HG03571 (cell line): Measurements from ENCODE around the gene TLN1.

Experiments
- ATAC-seq: cut with Tn5 transposase; IDR thresholded peaks from one replicate; pipeline ENCODE4 v1.9.1; 2021; ENCODE audit not compliant: unreplicated experiment

TLN1 gene

DNA sequence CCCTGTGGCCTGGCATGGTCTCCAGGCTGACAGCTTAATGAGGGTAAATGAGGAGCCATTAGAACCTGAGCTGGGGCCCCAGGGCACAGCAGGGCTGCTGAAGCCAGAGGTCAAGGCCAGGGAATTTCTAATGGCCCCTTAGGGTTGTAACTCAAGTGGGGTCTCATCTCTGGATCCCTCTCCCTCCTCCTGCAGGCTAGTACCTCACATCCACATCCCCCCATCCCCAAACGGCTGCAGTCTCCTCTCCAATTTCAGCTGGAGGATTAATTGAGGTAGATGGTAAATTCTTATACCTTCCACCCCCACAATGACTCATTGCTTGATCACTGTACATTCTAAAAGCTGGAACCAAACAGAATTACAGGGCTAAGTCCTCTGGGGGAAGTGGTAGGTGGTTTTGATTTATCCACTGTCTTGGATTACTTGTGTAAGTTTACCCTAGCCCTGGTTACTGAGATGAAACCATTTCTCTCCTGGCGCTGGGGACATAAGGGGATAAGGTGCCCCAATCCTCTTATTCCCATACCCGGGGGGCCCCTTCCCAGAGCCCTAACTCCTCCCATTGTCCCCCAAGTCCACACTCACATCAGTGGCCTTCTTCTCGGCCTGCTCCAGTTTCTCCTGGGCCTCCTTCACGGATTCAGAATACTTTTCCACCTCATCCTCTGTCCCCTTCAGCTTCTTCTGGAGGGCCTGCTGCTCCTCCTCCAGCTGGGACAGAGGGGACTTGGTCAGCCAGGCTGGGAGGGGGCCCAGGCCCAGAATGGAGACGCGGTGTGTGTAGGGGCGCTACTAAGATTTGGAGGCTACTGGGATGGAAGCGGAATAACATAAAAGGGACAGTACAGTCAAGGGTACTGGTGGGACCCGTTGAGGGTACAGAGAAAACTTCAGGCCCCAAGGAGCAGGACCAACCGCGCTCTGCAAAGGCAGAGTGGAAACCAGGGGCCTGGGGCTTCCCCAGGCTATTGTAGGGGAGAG is 43.1 kb downstream of the TLN1 start:
- no peak for ATAC-seq

DNA sequence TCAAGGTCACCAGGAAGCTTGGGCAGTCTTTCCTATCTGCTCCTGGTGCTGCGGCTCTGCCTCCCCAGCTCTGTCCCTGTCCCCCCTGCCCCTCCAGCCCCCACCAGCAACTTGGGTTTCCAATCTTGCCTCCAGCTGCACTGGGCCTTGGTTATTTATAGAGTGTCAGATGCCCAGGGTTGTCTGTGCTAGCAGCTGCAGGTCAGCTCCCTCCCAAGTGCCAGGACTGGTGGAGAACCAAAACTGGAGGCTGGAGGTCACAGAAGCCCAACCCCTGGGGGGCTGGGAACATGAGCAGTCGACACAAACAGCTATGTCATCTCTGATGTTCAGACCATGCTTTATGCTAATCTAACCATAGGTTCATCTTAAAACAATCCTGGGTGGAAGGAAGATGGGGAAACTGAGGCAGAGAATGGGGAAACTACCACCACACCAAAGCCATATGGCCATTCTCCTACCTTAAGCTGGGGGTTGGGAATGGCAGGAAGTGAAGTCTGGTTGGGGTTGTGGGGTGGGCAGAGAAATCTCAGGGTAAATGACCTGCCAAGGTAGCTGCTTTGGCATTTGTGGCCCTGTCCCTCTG is 43.9 kb downstream of the TLN1 start:
- ATAC-seq = no peak

DNA sequence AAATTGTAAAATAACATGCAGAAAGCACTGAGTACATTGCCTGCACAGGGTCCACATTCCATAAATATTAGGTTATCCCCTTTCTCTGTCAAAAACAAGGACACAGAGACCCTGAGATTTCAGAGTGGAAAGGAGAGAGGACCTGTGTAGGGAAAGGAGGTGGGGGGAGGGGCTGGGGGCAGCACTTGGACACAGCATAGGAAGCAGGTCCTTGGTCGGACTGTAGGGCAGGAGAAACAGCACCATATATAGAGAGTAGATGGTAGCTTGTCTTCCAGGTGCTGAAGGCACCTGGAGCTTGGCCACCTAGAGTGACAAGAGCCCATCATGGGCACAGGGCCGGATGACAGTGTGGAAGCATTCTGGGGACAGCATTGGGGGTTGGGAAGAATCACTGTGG is 44.7 kb downstream of the TLN1 start:
- no peak for ATAC-seq

DNA sequence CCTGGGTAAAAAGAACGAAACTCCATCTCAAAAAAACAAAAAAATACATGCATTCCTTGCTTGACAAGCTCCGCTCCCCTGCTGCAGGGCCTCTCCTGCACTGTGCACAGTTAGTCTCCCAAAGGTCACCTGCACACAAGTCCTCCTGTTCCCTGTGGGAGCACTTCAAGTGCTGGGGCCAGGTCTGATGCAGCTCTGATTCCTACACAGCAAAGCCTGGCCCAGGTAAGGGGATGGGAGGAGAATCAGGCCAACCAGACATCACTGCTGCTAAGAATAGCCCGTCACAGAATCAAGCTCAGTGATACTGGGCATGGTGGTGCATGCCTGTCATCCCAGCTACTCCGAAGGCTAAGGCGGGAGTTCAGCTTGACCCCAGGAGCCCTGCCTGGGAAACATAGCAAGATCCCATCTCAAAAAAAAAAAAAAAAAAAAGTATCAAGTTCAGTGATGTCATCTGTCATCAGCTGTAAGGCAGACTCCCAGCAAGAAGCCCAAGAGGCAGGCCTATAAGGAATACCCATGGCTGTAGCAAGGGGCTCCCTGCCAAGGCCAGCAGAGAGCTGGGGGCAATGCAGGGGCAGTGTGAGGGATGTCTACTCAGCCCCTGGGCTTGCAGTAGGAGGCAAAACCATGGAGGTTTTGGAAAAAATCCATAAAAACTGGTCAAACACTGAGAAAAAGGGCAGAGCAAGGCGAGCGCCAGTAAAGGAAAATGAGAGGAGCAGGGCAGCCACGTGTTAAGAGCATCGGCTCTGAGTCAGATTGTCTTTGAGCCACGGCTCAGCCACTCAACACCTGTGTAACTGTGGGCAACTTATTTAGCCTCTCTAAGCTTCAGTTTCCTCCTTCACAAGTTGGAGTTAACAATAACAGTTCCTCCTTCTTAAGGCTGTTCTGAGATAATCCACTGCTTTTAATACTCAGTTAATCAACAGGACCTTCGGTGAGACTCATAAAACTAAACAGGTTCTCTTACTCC is 45.5 kb downstream of the TLN1 start:
- ATAC-seq = no peak

DNA sequence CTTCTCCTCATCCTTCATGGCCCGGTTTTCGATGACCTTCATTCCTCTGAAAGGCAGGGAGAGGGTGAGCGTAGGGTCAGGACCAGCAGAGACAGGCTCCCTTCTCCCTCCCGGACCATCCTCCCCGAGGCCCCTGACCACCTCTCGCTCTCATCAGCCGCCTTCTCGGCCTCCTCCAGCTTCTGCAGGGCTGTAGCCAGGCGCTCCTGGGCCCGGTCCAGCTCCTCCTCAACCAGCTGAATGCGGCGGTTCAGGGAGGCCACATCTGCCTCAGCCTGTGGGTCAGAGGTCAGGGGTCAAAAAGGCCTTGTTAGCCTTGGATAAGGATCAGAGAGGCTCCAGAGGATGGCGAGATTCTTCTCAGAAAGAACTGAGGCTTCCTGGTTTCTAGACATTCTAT is 46.5 kb downstream of the TLN1 start:
- ATAC-seq = no peak

DNA sequence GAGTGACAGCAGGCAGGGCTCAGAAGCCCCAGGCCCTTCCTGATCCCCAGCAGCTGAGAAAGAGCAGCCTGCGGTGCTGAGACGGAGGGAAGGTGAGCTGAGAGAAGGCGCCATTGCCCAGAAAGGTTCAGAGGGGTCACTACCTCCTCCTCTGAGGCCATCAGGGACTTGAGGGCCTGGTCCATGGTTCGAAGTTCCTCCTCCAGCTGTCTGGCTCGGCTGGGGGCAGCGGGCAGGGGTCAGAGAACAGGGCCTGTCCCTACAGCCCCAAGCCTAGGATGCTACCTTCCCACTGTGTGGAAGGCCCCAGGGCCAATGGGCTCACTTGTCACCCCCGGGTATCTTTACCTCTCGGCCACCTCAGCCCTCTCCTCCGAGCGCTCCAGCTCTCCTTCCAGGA is 47.1 kb downstream of the TLN1 start:
- ATAC-seq = no peak

DNA sequence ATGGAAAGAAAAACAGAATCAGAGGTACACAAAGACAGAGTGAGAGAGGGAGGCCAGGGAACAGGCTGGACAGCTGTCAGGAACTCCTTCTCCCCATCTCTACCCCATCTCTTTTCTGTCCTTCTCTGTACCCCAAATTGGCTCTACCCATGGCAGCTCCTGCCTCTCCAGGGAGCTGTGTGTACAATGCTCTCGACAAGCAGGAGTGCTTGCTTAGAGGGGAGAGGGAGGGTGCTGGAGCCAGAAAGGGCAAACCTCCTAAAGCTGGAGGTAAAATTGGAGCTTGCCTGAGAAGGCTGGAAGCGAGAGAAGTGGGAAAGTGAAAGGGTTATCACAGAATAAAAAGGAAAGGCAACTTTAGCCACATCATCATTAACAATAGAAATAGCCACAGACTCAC is 48.7 kb downstream of the TLN1 start:
- ATAC-seq = no peak

DNA sequence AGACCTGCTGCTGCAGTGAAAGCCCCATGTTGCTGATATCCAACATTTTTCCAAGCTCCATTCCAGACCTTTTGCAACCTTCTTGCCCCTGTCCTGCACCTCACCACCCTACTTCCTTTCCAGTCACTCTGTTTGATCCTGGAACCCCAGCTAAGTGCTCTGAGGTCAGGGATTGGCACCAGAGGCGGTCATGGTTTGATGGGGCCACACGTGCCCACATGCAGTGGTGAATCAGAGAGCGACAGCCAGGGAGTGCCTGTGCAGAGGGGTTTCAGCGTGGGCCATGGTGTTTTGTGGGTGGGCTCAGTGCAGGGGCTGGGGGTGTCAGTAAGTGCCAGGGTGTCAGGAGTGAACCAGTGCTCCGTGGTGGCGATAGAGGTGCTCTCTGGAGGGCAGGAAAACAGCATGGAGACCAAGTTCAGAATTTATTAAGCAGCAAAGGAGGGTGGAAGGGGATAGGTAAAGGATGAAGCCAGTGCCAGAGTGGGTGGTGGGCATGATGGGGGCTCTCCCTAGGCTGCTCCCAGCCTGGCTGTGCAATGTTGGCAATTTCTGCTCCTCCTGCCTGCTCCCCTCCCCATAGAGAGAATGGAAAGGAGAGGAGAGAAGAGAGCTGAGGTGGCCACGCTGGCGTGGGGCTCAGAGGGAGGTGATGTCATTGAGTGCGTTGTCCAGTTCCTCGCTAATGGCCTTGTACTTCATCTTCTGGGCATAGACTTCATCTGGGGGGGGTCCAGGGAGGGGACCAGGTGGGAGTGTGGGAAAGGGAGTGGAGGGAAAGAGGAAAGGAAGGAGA is 49.3 kb downstream of the TLN1 start:
- no peak for ATAC-seq

DNA sequence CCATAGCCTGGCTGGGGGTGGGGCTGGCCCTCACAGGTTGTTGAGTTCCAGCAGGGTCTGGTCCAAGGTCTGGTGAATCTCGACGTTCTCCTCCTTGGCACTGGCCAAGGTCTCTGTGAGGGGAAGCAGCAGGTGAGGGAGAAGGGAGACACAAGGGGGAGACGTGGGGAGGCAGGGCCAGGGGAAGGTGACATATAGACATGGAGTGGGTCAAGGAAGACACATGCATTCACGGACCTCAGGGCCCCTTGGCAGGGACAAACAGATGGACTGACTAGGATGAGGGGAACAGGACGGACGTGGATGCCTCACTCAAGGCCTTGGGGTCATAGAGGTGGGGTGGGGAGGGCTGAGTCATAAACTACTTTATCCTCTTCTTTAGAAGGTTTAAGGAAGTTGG is 49.9 kb downstream of the TLN1 start:
- ATAC-seq = no peak

DNA sequence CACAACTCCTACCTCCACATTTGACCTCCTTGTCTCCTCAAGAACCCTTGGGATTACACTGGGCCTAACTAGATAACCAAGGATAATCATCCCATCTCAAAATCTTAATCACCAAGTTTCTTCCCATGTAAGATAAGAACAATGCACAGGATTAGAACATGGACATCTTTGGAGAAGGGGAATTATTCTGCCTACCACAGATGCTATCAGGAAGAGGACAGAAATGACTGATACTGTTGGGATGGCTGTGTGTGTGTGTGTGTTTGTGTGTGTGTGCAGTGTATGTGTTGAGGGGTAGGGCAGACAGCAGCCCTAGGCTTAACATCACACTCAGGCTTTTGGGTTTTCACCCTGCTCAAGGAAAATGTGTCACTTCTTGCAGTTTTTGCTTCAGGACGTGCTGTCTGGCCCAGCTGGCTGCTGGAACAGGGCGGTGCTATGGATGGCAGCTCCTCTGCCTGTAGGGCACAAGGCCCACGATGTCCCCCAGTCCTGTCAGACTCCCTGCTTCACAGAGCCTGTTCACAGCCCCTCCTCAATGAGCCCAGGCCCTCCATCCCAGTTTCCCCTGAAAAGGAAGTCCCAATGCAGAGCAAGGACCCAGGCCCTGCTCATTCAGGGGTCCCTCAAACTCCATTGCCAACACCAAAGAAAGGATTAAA is 50.5 kb downstream of the TLN1 start:
- no peak for ATAC-seq

DNA sequence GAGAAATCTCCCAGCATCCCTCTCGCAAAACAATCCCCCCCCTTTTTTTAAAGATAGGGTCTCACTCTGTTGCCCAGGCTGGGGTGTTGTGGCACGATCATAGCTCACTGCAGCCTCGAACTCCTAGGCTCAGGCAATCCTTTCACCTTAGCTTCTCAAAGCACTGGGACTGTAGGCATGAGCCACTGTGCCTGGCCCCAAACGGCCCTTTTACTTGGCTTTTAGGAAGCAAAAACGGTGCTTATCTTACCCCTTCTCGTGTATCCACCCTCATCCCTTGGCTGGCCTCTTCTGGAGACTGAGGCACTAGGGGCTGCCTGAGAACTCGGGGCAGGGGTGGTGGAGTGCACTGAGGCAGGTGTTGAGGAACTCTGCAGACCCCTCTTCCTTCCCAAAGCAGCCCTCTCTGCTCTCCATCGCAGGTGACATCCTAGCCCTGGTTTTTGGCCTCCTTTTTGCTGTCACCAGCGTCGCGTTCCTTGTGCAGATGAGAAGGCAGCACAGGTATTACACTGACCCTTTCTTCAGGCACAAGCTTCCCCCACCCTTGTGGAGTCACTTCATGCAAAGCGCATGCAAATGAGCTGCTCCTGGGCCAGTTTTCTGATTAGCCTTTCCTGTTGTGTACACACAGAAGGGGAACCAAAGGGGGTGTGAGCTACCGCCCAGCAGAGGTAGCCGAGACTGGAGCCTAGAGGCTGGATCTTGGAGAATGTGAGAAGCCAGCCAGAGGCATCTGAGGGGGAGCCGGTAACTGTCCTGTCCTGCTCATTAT is 51.5 kb downstream of the TLN1 start:
- no peak for ATAC-seq

DNA sequence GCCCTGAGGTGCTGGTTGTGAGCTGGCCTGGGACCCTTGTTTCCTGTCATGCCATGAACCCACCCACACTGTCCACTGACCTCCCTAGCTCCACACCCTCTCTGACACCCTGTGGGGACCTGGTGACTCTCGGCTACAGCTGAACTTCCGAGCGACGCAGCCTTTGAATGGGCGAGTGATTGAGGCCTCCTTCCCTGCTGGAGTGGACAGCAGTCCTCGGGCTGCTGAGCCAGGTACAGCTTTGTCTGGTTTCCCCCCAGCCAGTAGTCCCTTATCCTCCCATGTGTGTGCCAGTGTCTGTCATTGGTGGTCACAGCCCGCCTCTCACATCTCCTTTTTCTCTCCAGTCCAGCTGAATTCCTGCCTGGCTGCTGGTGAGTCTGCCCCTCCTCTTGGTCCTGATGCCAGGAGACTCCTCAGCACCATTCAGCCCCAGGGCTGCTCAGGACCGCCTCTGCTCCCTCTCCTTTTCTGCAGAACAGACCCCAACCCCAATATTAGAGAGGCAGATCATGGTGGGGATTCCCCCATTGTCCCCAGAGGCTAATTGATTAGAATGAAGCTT is 52.1 kb downstream of the TLN1 start:
- ATAC-seq = no peak

DNA sequence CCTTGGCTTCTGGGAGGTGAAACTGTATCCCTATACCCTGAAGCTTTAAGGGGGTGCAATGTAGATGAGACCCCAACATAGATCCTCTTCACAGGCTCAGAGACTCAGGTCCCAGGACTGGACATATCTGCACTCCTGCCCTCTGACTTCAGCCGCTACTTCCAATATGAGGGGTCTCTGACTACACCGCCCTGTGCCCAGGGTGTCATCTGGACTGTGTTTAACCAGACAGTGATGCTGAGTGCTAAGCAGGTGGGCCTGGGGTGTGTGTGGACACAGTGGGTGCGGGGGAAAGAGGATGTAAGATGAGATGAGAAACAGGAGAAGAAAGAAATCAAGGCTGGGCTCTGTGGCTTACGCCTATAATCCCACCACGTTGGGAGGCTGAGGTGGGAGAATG is 52.9 kb downstream of the TLN1 start:
- ATAC-seq = no peak

DNA sequence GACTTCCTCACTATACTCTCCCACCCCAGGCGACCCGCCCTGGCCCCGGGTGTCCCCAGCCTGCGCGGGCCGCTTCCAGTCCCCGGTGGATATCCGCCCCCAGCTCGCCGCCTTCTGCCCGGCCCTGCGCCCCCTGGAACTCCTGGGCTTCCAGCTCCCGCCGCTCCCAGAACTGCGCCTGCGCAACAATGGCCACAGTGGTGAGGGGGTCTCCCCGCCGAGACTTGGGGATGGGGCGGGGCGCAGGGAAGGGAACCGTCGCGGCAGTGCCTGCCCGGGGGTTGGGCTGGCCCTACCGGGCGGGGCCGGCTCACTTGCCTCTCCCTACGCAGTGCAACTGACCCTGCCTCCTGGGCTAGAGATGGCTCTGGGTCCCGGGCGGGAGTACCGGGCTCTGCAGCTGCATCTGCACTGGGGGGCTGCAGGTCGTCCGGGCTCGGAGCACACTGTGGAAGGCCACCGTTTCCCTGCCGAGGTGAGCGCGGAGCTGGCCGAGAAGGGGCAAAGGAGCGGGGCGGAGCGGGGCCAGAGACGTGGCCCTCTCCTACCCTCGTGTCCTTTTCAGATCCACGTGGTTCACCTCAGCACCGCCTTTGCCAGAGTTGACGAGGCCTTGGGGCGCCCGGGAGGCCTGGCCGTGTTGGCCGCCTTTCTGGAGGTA is 56.1 kb downstream of the TLN1 start:
- no peak for ATAC-seq

DNA sequence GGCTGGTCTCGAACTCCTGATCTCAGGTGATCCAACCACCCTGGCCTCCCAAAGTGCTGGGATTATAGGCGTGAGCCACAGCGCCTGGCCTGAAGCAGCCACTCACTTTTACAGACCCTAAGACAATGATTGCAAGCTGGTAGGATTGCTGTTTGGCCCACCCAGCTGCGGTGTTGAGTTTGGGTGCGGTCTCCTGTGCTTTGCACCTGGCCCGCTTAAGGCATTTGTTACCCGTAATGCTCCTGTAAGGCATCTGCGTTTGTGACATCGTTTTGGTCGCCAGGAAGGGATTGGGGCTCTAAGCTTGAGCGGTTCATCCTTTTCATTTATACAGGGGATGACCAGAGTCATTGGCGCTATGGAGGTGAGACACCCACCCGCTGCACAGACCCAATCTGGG is 56.8 kb downstream of the TLN1 start:
- ATAC-seq = no peak

DNA sequence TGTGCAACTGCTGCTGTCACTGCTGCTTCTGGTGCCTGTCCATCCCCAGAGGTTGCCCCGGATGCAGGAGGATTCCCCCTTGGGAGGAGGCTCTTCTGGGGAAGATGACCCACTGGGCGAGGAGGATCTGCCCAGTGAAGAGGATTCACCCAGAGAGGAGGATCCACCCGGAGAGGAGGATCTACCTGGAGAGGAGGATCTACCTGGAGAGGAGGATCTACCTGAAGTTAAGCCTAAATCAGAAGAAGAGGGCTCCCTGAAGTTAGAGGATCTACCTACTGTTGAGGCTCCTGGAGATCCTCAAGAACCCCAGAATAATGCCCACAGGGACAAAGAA is 58.0 kb downstream of the TLN1 start:
- no peak for ATAC-seq

DNA sequence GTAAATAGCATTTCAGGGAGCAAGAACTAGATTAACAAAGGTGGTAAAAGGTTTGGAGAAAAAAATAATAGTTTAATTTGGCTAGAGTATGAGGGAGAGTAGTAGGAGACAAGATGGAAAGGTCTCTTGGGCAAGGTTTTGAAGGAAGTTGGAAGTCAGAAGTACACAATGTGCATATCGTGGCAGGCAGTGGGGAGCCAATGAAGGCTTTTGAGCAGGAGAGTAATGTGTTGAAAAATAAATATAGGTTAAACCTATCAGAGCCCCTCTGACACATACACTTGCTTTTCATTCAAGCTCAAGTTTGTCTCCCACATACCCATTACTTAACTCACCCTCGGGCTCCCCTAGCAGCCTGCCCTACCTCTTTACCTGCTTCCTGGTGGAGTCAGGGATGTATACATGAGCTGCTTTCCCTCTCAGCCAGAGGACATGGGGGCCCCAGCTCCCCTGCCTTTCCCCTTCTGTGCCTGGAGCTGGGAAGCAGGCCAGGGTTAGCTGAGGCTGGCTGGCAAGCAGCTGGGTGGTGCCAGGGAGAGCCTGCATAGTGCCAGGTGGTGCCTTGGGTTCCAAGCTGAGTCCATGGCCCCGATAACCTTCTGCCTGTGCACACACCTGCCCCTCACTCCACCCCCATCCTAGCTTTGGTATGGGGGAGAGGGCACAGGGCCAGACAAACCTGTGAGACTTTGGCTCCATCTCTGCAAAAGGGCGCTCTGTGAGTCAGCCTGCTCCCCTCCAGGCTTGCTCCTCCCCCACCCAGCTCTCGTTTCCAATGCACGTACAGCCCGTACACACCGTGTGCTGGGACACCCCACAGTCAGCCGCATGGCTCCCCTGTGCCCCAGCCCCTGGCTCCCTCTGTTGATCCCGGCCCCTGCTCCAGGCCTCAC is 58.6 kb downstream of the TLN1 start, which contains the start of gene CA9:
TSS of gene CA9 (plus strand) at position 797 of the 893 bp plus-strand sequence. CDS start at position 829, 32 bp downstream.
- ATAC-seq = no peak
